Right ventricle myocardium inferior (tissue), 1 donor: Measurements from ENCODE around the gene HOXA5. TPM values are rescaled to one million over a fixed set of nuclear protein-coding genes. Genes with fewer than 3 reads are reported as not detected.

Experiments used
- ATAC-seq: fragments of 200-7000 bp; cut with Tn5 transposase; one replicate; pipeline ENCODE4 v1.9.1; 2020; ENCODE audit warnings: mild to moderate bottlenecking, moderate library complexity
- DNase-seq: peaks from one replicate; pipeline ENCODE4 v3.0.0; 2021; ENCODE audit errors: missing footprints
- intact Hi-C: fragments of 100-400 bp; cut with DNase I; formaldehyde crosslinking; loops from one replicate; pipeline ENCODE4 v1.11.0; 2022
- total RNA-seq: library from RNA; stranded (reverse); fragmentation: NEBNext Ultra II Directional; extraction: Animal tissue kit (Norgen Biotek cat#: 25700); gene quantifications from one replicate; pipeline ENCODE4 v1.2.1, GENCODE V29; 2021
- donor health status: DM: no; HTN: yes; CAD: no; lungs with severe emphysema.

The HOXA5 gene
- total RNA-seq, 1 donor from 2014 or later, result not detected

DNA sequence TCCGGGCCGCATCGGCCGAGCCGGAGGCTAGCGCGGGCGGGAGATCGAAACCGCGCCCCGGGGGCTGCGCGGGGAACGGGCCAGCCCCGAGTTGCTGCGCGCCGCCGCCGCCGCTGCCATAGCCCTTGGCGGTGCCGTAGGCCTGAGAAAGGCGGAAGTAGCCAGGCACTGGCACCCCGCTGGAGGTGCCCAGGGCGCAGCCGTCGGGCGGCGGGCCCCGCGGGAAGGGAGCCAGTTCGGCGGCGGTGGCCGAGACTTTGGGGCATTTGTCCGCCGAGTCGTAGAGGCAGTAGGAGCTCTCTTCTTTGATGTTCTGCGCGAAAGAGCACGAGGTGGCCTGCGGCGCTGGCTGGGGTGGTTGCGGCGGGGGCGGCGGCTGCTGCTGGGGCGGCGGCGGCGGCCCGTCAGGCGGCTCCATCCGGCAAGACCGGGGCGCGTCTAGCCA is 30.1 kb upstream of the HOXA5 start:
- peak; percentile 22 for ATAC-seq
- intact Hi-C loops, result no loop called here
- peak; percentile 82 for DNase-seq

- peak; percentile 49 for DNase-seq
- intact Hi-C loops, result no loop called here
- peak; percentile 15 for ATAC-seq
Measured at GRCh38 chr7:27172823-27173510, 29.5 kb upstream of the HOXA5 start.

DNA sequence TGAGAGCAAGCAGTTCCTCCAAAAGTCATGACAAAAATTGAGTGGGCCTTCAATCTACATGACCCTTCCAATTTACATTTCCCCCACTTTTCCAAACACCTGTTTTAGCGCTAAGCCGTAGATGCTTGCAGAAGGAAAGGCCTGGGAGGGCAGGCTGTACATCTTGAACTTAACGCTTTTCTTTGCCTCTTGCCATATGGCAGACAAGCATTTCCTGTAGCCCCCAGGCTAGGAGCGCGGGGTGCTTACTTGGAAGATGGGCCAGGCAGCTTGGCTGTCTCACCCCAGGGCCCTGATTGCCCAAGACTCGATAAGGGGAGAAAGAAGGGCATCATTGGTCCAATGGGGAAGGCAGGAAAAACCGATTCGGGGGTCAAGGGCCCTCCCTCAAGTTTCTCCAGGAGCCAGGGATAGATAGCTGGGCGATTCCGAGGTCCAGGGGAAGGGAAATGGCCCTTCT is 28.9 kb upstream of the HOXA5 start:
- peak; percentile 40 for DNase-seq
- no peak for ATAC-seq
- intact Hi-C loops, result no loop called here

GRCh38 chr7:27171637-27172314 is 28.3 kb upstream of the HOXA5 start:
- peak; percentile 39 for DNase-seq
- intact Hi-C loops, result no loop called here
- no peak for ATAC-seq

GRCh38 chr7:27171325-27171636 is 27.8 kb upstream of the HOXA5 start:
- ATAC-seq, result no peak
- intact Hi-C loops, result no loop called here
- peak; percentile 44 for DNase-seq

- ATAC-seq (no peak), DNase-seq (no peak)
- intact Hi-C loops, result no loop called here
Measured at GRCh38 chr7:27170426-27171324, 27.2 kb upstream of the HOXA5 start.

GRCh38 chr7:27169658-27170425 is 26.4 kb upstream of the HOXA5 start:
- peak; percentile 31 for DNase-seq
- ATAC-seq, result no peak
- intact Hi-C loops, result loop anchor here (10.0 kb wide), 1 partner anchor 1285 kb away; no protein-coding TSS in a partner anchor

DNA sequence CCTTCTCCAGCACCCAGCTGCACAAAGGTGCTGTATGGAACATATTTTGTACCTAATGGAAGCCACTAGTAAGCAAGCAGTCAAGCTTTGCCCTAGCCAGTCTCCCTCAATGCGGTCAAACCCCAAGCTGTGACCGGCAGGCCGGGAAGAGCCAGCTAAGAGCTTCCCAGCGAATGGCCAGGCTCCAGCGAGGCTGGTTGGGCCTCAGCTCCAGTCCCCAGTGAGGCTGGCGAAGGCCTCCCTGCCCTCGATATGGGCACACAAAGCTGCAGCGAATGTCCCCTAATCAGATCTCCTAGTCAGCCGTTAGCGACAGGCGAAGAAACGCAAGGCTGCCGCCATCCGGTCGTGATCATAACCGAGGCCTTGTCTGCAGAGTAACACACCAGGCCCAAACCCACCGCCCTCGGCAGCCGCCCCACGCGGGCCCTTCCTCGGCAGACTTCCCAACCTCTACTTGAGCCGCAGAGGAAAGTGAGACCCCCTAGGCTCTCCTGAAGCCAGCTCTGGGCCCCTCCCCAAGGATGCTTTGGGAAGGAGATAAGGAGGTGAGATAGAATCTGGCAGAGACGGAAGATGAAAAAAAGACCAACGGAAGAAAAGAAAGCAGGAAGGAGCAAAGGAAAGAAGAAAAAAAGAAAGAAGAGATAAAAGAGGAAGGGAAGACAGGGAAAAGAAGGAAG is 24.9 kb upstream of the HOXA5 start:
- intact Hi-C loops, result loop anchor here (10.0 kb wide), 1 partner anchor 1284 kb away; no protein-coding TSS in a partner anchor
- ATAC-seq (no peak), DNase-seq (peak; percentile 60)

DNA sequence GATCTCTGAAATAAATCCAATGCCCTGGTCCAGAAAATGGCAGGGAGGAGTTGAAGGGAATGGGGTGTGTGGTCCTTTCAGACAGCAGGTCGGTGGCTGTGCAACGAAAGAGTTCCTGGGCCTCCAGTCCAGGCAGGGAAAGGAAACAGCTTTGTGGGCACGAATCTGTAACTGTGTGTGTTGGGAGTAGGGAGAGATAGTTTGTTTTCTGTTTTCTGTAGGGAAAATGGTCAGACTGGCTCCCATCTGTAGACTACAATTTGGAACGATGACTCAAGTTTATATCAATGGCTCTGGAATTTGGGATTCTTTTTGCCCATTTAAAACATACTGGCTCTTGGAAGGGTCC is 24.4 kb upstream of the HOXA5 start:
- no peak for DNase-seq
- intact Hi-C loops, result loop anchor here (10.0 kb wide), 1 partner anchor 1283 kb away; no protein-coding TSS in a partner anchor
- ATAC-seq, result no peak

GRCh38 chr7:27166531-27167505 is 23.3 kb upstream of the HOXA5 start:
- DNase-seq, result peak; percentile 66
- intact Hi-C loops, result loop anchor here (10.0 kb wide), 1 partner anchor 1282 kb away; no protein-coding TSS in a partner anchor
- no peak for ATAC-seq

GRCh38 chr7:27165996-27166530 is 22.6 kb upstream of the HOXA5 start:
- intact Hi-C loops, result loop anchor here (10.0 kb wide), 1 partner anchor 1281 kb away; no protein-coding TSS in a partner anchor
- DNase-seq, result peak; percentile 53

GRCh38 chr7:27165089-27165995 is 21.9 kb upstream of the HOXA5 start, which contains the start of gene HOXA9:
HOXA9 (minus strand) TSS chr7:27165537; CDS start chr7:27165457, 80 bp downstream.
- intact Hi-C loops, result loop anchor here (10.0 kb wide), 1 partner anchor 1281 kb away; no protein-coding TSS in a partner anchor

More at GRCh38 chr7:27165996-27166530, 22.6 kb upstream of the HOXA5 start:
- no peak for ATAC-seq

GRCh38 chr7:27164367-27165088 is 21.0 kb upstream of the HOXA5 start:
- no peak for ATAC-seq
- intact Hi-C loops, result loop anchor here (5.0 to 10.0 kb wide), 2 partner anchors 797 to 1280 kb away; no protein-coding TSS in a partner anchor
- peak; percentile 69 for DNase-seq

More at GRCh38 chr7:27165089-27165995, 21.9 kb upstream of the HOXA5 start, which contains the start of gene HOXA9:
- DNase-seq (peak; percentile 88), ATAC-seq (no peak)

DNA sequence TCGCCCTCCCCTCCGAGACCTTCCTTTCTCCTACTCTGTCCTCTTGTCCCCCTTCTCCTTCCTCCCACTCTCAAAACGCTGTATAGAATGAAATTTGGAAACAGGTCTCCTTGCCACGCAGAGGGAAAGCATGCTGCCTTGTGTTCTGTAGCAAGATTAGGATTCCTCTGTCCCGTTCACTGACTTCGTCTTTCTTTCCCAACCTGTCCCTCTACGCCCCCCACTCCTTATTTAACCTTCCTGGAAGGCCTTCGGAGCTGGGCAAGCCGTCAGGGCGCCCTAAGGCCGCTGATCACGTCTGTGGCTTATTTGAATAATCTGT is 20.5 kb upstream of the HOXA5 start:
- intact Hi-C loops, result loop anchor here (5.0 to 10.0 kb wide), 2 partner anchors 797 to 1279 kb away; no protein-coding TSS in a partner anchor
- ATAC-seq (no peak), DNase-seq (no peak)
